PFSK-1 (cell line): Measurements from ENCODE around the gene TRAPPC3.

Source experiments
- FOXP2 ChIP-seq: optimal IDR thresholded peaks from 2 replicates; pipeline ENCODE3; 2011; ENCODE audit warnings: borderline replicate concordance, control low read depth, inconsistent platforms; ENCODE audit not compliant: insufficient read depth; ENCODE audit errors: extremely low read length, extremely low read depth
- POLR2AphosphoS5 ChIP-seq: IDR thresholded peaks from 2 replicates; pipeline ENCODE4 v1.6.1; 2012; ENCODE audit warnings: low read depth, mild to moderate bottlenecking, control low read depth, low read length, moderate library complexity
- SIN3A ChIP-seq: IDR thresholded peaks from 2 replicates; pipeline ENCODE4 v1.6.1; 2012; ENCODE audit warnings: mild to moderate bottlenecking, low read length, moderate library complexity, borderline replicate concordance; ENCODE audit not compliant: insufficient read depth
- TAF1 ChIP-seq: IDR thresholded peaks from 2 replicates; pipeline ENCODE4 v1.6.1; 2012; ENCODE audit warnings: low read length, control low read depth, borderline replicate concordance; ENCODE audit not compliant: insufficient read depth
- TF ChIP-seq, protein P1 (sequence below), 2 experiments: IDR thresholded peaks; 2 replicates each; pipeline versions ENCODE4 v1.6.1 to v1.8.0; 2011 to 2012; ENCODE audit warnings: low read depth in 2 of 2, low read length in 2 of 2, control low read depth in 1 of 2, inconsistent platforms in 1 of 2, mild to moderate bottlenecking in 1 of 2, moderate library complexity in 1 of 2; ENCODE audit not compliant: insufficient read depth in 1 of 2

Gene TRAPPC3

DNA sequence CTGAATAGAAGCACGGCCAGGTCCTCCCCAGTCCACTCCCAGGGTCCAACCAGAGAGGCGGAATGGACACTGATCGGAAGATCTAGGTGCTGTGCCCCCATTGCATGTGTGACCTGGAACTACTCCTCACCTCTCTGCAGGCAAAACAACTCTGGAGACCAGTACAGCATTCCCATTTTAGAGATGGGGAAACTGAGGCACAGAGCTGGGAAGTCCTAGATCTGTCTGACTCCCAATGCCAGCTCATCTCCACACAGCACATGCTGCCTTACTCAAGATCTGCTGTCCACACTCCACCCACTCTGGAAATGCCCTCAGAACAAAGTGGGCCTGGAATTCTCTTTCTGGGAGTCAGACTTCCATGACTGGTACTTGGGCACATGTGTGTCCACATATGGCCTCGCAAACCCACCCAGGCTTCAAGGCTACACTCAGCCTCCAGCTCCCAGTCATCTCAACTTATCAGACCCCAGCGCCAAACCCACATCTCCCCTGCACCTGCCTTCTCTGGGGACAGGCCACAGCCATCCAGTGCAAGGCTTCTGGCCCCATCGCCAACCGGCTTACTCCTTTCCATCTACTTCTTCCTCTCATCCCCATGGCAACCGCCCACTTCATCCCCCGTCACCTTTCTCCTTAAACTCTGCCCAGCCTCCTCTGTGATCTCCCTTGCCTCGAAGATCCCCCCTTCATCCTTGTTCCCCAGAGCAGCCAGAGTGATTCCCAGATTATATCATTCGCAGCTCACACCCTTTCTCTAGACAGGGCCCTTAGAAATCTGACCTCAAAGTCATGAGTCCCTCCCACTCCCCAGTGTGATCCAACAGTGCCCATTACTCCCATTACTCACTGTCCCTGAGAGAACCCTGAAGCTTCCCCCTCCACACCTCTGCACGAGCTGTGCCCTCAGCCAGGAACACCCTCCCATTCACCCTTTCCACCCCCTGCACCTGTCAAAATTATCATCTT is 26.9 kb downstream of the TRAPPC3 start:
- TF ChIP-seq TAF1: no peak
- TF ChIP-seq POLR2AphosphoS5: no peak
- TF ChIP-seq, protein P1, sequence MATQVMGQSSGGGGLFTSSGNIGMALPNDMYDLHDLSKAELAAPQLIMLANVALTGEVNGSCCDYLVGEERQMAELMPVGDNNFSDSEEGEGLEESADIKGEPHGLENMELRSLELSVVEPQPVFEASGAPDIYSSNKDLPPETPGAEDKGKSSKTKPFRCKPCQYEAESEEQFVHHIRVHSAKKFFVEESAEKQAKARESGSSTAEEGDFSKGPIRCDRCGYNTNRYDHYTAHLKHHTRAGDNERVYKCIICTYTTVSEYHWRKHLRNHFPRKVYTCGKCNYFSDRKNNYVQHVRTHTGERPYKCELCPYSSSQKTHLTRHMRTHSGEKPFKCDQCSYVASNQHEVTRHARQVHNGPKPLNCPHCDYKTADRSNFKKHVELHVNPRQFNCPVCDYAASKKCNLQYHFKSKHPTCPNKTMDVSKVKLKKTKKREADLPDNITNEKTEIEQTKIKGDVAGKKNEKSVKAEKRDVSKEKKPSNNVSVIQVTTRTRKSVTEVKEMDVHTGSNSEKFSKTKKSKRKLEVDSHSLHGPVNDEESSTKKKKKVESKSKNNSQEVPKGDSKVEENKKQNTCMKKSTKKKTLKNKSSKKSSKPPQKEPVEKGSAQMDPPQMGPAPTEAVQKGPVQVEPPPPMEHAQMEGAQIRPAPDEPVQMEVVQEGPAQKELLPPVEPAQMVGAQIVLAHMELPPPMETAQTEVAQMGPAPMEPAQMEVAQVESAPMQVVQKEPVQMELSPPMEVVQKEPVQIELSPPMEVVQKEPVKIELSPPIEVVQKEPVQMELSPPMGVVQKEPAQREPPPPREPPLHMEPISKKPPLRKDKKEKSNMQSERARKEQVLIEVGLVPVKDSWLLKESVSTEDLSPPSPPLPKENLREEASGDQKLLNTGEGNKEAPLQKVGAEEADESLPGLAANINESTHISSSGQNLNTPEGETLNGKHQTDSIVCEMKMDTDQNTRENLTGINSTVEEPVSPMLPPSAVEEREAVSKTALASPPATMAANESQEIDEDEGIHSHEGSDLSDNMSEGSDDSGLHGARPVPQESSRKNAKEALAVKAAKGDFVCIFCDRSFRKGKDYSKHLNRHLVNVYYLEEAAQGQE (IDR thresholded peaks at IDR 0.05; ENCODE audit: insufficient read depth in 1 of 2, low read depth in 2 of 2, low read length in 2 of 2): no peak
- TF ChIP-seq FOXP2: no peak
- TF ChIP-seq SIN3A: no peak

DNA sequence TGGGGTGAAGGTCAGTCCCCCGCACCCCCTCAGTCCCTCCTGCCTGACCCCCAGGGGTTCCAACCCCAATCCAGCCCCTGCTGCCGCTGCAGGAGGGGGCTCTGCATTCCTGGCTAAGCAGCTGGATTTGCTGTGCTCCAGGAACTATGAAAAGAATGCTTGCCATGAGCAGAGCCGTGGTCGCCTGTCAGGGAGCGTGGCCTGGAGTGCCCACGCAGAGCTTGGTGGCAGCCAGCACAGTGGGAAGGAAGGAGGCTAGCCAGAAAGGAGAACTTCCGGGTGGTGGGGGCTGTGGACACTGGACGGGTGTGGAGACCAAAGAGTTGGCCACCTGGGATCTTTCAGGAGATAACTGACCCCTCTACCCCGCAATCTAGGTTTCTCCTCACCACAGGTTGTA is 29.8 kb downstream of the TRAPPC3 start:
- TF ChIP-seq TAF1 (no peak), SIN3A (no peak), POLR2AphosphoS5 (no peak), FOXP2 (no peak)
- TF ChIP-seq, protein P1 (IDR thresholded peaks at IDR 0.05; ENCODE audit: insufficient read depth in 1 of 2, low read depth in 2 of 2, low read length in 2 of 2): no peak

DNA sequence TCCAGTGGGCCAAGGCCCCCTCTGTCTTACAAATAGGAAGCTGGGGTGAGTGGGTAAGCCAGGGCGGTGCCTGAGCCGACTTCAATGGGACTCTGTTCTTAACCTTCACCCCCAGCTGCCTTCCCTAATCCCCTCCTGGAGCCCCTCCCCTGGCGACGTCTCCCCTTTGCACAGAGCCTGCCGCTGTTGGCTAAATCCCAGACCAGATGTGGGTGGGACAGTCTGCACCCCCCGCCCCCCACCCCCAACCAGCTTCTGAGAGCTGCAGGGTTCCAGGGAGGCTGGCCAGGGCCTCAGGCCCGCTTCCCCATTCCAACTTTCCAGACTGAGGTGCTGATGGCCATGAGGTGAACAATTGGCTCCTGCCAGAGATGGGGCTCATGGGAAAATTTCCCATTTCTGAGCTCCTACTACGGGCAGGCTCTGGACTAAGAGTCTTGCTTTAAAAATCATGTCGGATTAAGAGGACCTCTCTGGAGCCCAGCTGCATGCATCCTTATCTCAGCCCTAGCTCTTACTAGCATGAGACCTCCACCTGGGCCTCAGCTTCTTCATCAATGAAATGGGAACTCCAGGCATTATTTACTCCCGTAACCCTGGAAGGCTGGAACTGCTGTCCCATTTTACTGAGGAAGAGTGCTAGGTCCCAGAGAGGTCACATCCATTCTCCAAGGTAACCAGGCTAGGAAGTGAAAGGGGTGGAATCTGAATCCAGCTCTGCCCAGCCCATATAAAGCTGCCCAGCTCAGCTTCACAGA is 30.7 kb downstream of the TRAPPC3 start:
- TF ChIP-seq FOXP2 (no peak), TAF1 (no peak), POLR2AphosphoS5 (no peak), SIN3A (no peak)
- TF ChIP-seq, protein P1 (IDR thresholded peaks at IDR 0.05; ENCODE audit: insufficient read depth in 1 of 2, low read depth in 2 of 2, low read length in 2 of 2): no peak

DNA sequence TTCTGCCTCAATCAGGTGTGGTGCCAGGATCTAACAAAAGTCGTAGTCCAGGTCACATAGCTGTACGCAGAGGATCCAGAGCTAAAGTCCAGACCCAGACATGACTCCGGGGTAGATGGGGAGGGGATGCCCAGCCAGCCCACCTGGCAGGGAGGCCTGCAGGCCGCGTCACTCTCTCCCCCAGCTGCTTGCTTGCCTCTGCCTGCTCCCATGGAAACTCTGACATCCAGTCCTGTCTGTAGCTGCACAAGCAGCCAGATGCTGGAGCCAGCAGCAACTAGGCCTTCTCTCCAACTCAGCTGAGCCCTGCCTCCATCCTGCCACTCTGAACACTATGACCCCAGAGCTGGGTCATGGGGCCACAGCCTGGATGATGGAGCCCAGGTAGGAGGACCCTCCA is 32.4 kb downstream of the TRAPPC3 start:
- TF ChIP-seq SIN3A: no peak
- TF ChIP-seq POLR2AphosphoS5: no peak
- no peak for TF ChIP-seq TAF1
- TF ChIP-seq, protein P1 (IDR thresholded peaks at IDR 0.05; ENCODE audit: insufficient read depth in 1 of 2, low read depth in 2 of 2, low read length in 2 of 2): no peak
- no peak for TF ChIP-seq FOXP2
